Measurements from ENCODE around the gene TSPAN3.

GRCh38 chr15:77064063-77064462 is 6.8 kb downstream of the TSPAN3 start:
- TF ChIP-seq YY1 (IDR thresholded peaks at IDR 0.05) (no peak), CTCF (IDR thresholded peaks at IDR 0.05; ENCODE audit: low read depth, low read length, missing input control) (no peak), ATF3 (IDR thresholded peaks at IDR 0.05) (peak; percentile 10), GABPA (IDR thresholded peaks at IDR 0.05 in 1 of 2, conservative IDR thresholded peaks at IDR 0.05 in 1 of 2) (no peak), MAX (IDR thresholded peaks at IDR 0.05) (no peak), SP1 (IDR thresholded peaks at IDR 0.05) (peak; percentile 36), TAF1 (conservative IDR thresholded peaks at IDR 0.05) (no peak)

Measured in liver (tissue), 3 donors.